ENCODE results near the gene GTF2I. TPM values are rescaled to one million over a fixed set of nuclear protein-coding genes. Genes with fewer than 3 reads are reported as not detected.
A peak's percentile ranks its signal among the peaks of the same experiment; 100 is the strongest.
"Not testable (repeated sequence)": the region's sequence is repeated elsewhere in the genome, so short reads cannot be mapped to it uniquely, and the experiment has no call there.

Gene GTF2I
- total and polyA plus RNA-seq, 7 experiments from 2014 or later: 51.1 to 177 (median 140) TPM

DNA sequence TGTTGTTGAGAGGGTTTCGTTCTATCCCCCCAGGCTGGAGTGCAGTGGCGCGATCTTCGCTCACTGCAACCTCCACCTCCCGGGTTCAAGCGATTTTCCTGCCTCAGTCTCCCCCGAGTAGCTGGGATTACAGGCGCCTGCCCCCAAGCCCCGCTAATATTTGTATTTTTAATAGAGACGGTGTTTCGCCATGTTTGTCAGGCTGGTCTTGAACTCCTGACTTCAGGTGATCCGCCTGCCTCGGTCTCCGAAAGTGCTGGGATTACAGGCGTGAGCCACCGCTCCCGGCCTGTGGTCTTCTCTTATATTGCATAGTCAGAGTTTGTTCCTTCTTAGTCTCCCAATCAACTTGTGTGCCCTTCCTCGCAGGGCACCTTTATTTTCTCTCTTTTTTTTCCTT is 2.7 kb downstream of the GTF2I start:
- H3K27me3 ChIP-seq (ENCODE audit: control insufficient read depth in 2 of 2, insufficient read depth in 2 of 2, low read length in 2 of 2); intact Hi-C loops (cut with micrococcal nuclease); ATAC-seq; H3K27me3 Mint-ChIP-seq; H3K9me3 ChIP-seq (ENCODE audit: control insufficient read depth in 2 of 3, low read length in 3 of 3); CTCF ChIA-PET; DNase-seq; H3K9me3 Mint-ChIP-seq: not testable (repeated sequence)
- Mint-ChIP-seq H3K27ac (peak overlapping the region; percentile 72 to 92 (median 87)), H3K4me3 (peak overlapping the region; percentile 77 to 91 (median 84)), H3K4me1 (peaks cover 40 to 69% (median 57%) of the 10 kb centered on the region in 7 donors), H3K36me3 (peaks cover 0 to 12% (median 5%) of the 10 kb centered on the region in 5 donors)
- peaks cover 12 to 21% of the 10 kb centered on the region in 2 donors for H3K4me1 ChIP-seq (ENCODE audit: control insufficient read depth in 2 of 2, insufficient read depth in 2 of 2, low read length in 2 of 2)
- H3K27ac ChIP-seq (ENCODE audit: low read depth, low read length): peak overlapping the region; percentile 75
- H3K4me3 ChIP-seq (ENCODE audit: low read length): peak overlapping the region; percentile 19
- POLR2A ChIA-PET: interaction anchor here (1.0 to 1.5 kb wide), 2 partner anchors 10 to 40 kb away, joined by 5 to 6 read pairs; no protein-coding TSS in a partner anchor
- peaks cover 0 to 15% (median 0%) of the 10 kb centered on the region in 3 experiments for H3K36me3 ChIP-seq (ENCODE audit: control insufficient read depth in 2 of 3, insufficient read depth in 3 of 3, low read length in 3 of 3)

GRCh38 chr7:74661836-74662794 is 4.6 kb downstream of the GTF2I start:
- DNase-seq: not testable (repeated sequence)
- CTCF ChIA-PET: interaction anchor here (0.6 to 1.2 kb wide), 2 partner anchors 8 to 195 kb away, joined by 3 read pairs; no protein-coding TSS in a partner anchor
- H3K27ac Mint-ChIP-seq: peak overlapping the region in 6 of 9 donors; percentile 55 to 92 (median 76)

DNA sequence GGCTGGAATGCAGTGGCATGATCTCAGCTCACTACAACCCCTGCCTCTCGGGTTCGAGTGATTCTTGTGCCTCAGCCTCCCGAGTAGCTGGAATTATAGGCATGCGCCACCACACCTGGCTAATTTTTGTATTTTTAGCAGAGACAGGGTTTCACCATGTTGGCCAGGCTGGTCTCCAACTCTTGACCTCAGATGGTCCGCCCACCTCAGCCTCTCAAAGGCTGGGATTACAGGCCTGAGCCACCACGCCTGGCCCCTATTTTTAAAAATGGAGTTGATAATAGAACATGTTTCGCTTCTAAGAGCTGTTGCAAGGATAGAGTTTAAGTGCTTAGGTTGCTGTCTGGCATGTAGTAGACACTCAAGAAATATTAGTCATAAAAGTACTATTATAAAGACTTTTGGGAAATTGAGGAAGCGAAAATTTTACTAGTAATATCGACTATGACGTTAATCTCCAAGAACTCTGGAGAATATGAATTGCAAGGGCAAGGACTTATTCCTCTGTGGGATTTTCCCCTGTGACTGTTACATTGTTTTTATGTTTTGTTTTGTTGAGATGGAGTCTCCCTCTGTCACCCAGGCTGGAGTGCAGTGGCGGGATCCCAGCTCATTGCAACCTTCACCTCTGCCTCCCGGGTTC is 7.9 kb downstream of the GTF2I start:
- no peak for DNase-seq
- H3K9me3 ChIP-seq (ENCODE audit: control insufficient read depth in 2 of 3, low read length in 3 of 3): no peaks in the 10 kb centered on the region
- H3K36me3 ChIP-seq (ENCODE audit: control insufficient read depth in 2 of 3, insufficient read depth in 3 of 3, low read length in 3 of 3): peaks cover 0 to 22% (median 0%) of the 10 kb centered on the region in 3 experiments
- Mint-ChIP-seq H3K27me3 (no peaks in the 10 kb centered on the region), H3K4me1 (peaks cover 35 to 79% (median 64%) of the 10 kb centered on the region in 7 donors), H3K9me3 (no peaks in the 10 kb centered on the region), H3K4me3 (no peak overlapping the region), H3K36me3 (peaks cover 0 to 26% (median 9%) of the 10 kb centered on the region in 5 donors), H3K27ac (peak overlapping the region in 1 of 9 donors; percentile 41)
- no peaks in the 10 kb centered on the region for H3K27me3 ChIP-seq (ENCODE audit: control insufficient read depth in 2 of 2, insufficient read depth in 2 of 2, low read length in 2 of 2)
- intact Hi-C loops (cut with micrococcal nuclease): no loop called here
- ChIA-PET CTCF (interaction anchor here (1.3 kb wide), 1 partner anchor 38 kb away, joined by 3 read pairs; no protein-coding TSS in a partner anchor), POLR2A (interaction anchor here (0.7 kb wide), 1 partner anchor 1457 kb away, joined by 3 read pairs; no protein-coding TSS in a partner anchor)
- H3K27ac ChIP-seq (ENCODE audit: low read depth, low read length): no peak overlapping the region
- H3K4me1 ChIP-seq (ENCODE audit: control insufficient read depth in 2 of 2, insufficient read depth in 2 of 2, low read length in 2 of 2): peaks cover 4 to 5% of the 10 kb centered on the region in 2 donors
- H3K4me3 ChIP-seq (ENCODE audit: low read length): no peak overlapping the region
- no peak for ATAC-seq

More at GRCh38 chr7:74661836-74662794, 4.6 kb downstream of the GTF2I start:
- Mint-ChIP-seq H3K36me3 (peaks cover 0 to 19% (median 9%) of the 10 kb centered on the region in 5 donors), H3K4me3 (peak overlapping the region in 7 of 10 donors; percentile 6 to 82 (median 38)), H3K4me1 (peaks cover 38 to 69% (median 55%) of the 10 kb centered on the region in 7 donors)
- not testable (repeated sequence) for H3K27me3 Mint-ChIP-seq; H3K27ac ChIP-seq (ENCODE audit: low read depth, low read length); ATAC-seq; H3K9me3 ChIP-seq (ENCODE audit: control insufficient read depth in 2 of 3, low read length in 3 of 3); H3K4me3 ChIP-seq (ENCODE audit: low read length); H3K9me3 Mint-ChIP-seq; H3K27me3 ChIP-seq (ENCODE audit: control insufficient read depth in 2 of 2, insufficient read depth in 2 of 2, low read length in 2 of 2)
- Histone ChIP-seq H3K4me1 (ENCODE audit: control insufficient read depth in 2 of 2, insufficient read depth in 2 of 2, low read length in 2 of 2) (peaks cover 12 to 18% of the 10 kb centered on the region in 2 donors), H3K36me3 (ENCODE audit: control insufficient read depth in 2 of 3, insufficient read depth in 3 of 3, low read length in 3 of 3) (peaks cover 0 to 24% (median 0%) of the 10 kb centered on the region in 3 experiments)
- POLR2A ChIA-PET: interaction anchor here (0.6 kb wide), 1 partner anchor 9 kb away, joined by 4 read pairs; no protein-coding TSS in a partner anchor
- intact Hi-C loops (cut with micrococcal nuclease): loop anchor here in 1 of 2 donors (1.0 kb wide), 1 partner anchor 10 kb away; no protein-coding TSS in a partner anchor

DNA sequence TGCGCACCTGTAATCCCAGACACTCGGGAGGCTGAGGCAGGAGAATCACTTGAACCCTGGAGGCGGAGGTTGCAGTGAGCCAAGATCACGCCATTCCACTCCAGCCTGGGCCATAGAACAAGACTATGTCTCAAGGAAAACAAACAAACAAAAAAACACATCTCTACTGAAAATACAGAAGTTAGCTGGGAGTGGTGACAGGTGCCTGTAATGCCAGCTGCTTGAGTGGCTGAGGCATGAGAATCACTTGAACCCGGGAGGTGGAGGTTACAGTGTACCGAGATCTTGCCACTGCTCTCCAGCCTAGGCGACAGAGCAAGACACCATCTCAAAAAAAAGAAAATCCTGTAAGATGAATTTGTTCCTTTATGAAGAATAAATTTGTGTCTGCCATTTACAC is 9.5 kb downstream of the GTF2I start:
- H3K36me3 ChIP-seq (ENCODE audit: control insufficient read depth in 2 of 3, insufficient read depth in 3 of 3, low read length in 3 of 3): peaks cover 0 to 22% (median 0%) of the 10 kb centered on the region in 3 experiments
- H3K9me3 Mint-ChIP-seq; DNase-seq; H3K27me3 Mint-ChIP-seq; POLR2A ChIA-PET; H3K4me3 ChIP-seq (ENCODE audit: low read length); intact Hi-C loops (cut with micrococcal nuclease); H3K9me3 ChIP-seq (ENCODE audit: control insufficient read depth in 2 of 3, low read length in 3 of 3); H3K27me3 ChIP-seq (ENCODE audit: control insufficient read depth in 2 of 2, insufficient read depth in 2 of 2, low read length in 2 of 2); H3K4me1 ChIP-seq (ENCODE audit: control insufficient read depth in 2 of 2, insufficient read depth in 2 of 2, low read length in 2 of 2); ATAC-seq; H3K4me3 Mint-ChIP-seq; H3K27ac ChIP-seq (ENCODE audit: low read depth, low read length): not testable (repeated sequence)
- Mint-ChIP-seq H3K27ac (peak overlapping the region in 6 of 9 donors; percentile 15 to 85 (median 68)), H3K36me3 (peaks cover 0 to 26% (median 9%) of the 10 kb centered on the region in 5 donors), H3K4me1 (peaks cover 21 to 75% (median 58%) of the 10 kb centered on the region in 7 donors)
- CTCF ChIA-PET: interaction anchor here (1.3 kb wide), 1 partner anchor 40 kb away, joined by 3 read pairs; no protein-coding TSS in a partner anchor

DNA sequence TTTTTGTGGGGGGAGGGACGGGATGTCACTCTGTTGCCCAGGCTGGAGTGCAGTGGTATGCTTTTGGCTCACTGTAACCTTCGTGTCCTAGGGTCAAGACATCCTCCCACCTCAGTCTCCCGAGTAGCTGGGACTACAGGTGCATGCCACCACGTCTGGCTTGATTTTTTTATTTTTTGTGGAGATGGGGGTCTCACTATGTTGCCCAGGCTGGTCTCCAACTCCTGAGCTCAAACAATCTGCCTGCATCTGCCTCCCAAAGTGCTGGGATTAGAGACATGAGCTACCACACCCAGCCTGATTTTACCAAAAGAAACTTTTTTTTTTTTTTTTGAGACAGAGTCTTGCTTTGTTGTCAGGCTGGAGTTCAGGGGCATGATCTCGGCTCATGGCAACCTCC is 10.0 kb downstream of the GTF2I start:
- ATAC-seq; H3K4me3 ChIP-seq (ENCODE audit: low read length); H3K27me3 ChIP-seq (ENCODE audit: control insufficient read depth in 2 of 2, insufficient read depth in 2 of 2, low read length in 2 of 2); CTCF ChIA-PET; H3K4me1 ChIP-seq (ENCODE audit: control insufficient read depth in 2 of 2, insufficient read depth in 2 of 2, low read length in 2 of 2); DNase-seq; POLR2A ChIA-PET; H3K9me3 ChIP-seq (ENCODE audit: control insufficient read depth in 2 of 3, low read length in 3 of 3); H3K27me3 Mint-ChIP-seq; H3K27ac ChIP-seq (ENCODE audit: low read depth, low read length); H3K9me3 Mint-ChIP-seq; intact Hi-C loops (cut with micrococcal nuclease); H3K4me3 Mint-ChIP-seq: not testable (repeated sequence)
- Mint-ChIP-seq H3K27ac (peak overlapping the region in 7 of 9 donors; percentile 16 to 85 (median 66)), H3K4me1 (peaks cover 21 to 77% (median 57%) of the 10 kb centered on the region in 7 donors), H3K36me3 (peaks cover 0 to 26% (median 9%) of the 10 kb centered on the region in 5 donors)
- H3K36me3 ChIP-seq (ENCODE audit: control insufficient read depth in 2 of 3, insufficient read depth in 3 of 3, low read length in 3 of 3): peaks cover 0 to 22% (median 0%) of the 10 kb centered on the region in 3 experiments

DNA sequence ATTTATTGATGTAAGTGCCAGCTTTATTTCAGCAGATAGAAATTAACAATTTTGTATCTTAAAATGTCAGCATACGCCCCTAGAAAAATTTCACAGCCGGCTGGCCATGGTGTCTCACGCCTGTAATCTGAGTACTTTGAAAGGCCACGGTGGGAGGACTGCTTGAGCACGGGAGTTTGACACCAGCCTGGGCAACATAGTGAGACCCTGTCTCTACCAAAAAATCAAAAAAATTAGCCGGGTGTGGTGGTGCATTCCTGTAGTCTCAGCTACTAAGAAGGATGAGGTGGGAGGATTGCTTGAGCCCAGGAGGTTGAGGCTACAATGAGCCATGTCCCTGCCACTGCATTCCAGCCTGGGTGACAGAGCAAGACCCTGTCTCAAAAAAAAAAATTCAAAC is 14.1 kb downstream of the GTF2I start:
- peaks cover 10 to 73% (median 45%) of the 10 kb centered on the region in 7 donors for H3K4me1 Mint-ChIP-seq
- Histone ChIP-seq H3K9me3 (ENCODE audit: control insufficient read depth in 2 of 3, low read length in 3 of 3) (no peaks in the 10 kb centered on the region), H3K27ac (ENCODE audit: low read depth, low read length) (no peak overlapping the region), H3K36me3 (ENCODE audit: control insufficient read depth in 2 of 3, insufficient read depth in 3 of 3, low read length in 3 of 3) (peaks cover 0 to 9% (median 0%) of the 10 kb centered on the region in 3 experiments), H3K4me3 (ENCODE audit: low read length) (no peak overlapping the region), H3K27me3 (ENCODE audit: control insufficient read depth in 2 of 2, insufficient read depth in 2 of 2, low read length in 2 of 2) (no peaks in the 10 kb centered on the region), H3K4me1 (ENCODE audit: control insufficient read depth in 2 of 2, insufficient read depth in 2 of 2, low read length in 2 of 2) (peaks cover 0 to 10% of the 10 kb centered on the region in 2 donors)
- intact Hi-C loops (cut with micrococcal nuclease): loop anchor here in 1 of 2 donors (1.0 to 2.0 kb wide), 2 partner anchors 10 to 15 kb away; partner anchors contain the start of gene GTF2I
- ChIA-PET CTCF (no interaction called here), POLR2A (no interaction called here)
- peak overlapping the region in 3 of 9 donors; percentile 35 to 70 (median 69) for H3K27ac Mint-ChIP-seq
- no peak overlapping the region for H3K4me3 Mint-ChIP-seq
- DNase-seq (no peak), ATAC-seq (no peak)
- H3K36me3 Mint-ChIP-seq: peaks cover 0 to 12% (median 0%) of the 10 kb centered on the region in 5 donors
- no peaks in the 10 kb centered on the region for H3K9me3 Mint-ChIP-seq
- H3K27me3 Mint-ChIP-seq: no peaks in the 10 kb centered on the region

Measured in naive thymus-derived CD4-positive, alpha-beta T cell (primary cell).